HEK293T (cell line): ENCODE data around the gene RHOXF1.
"Not testable (repeated sequence)": the region's sequence is repeated elsewhere in the genome, so short reads cannot be mapped to it uniquely, and the experiment has no call there.

Experiments used
- ARNT ChIP-seq: fragments of 450-650 bp; IDR thresholded peaks from 2 replicates; pipeline ENCODE4 v1.6.1; 2017; ENCODE audit warnings: mild to moderate bottlenecking
- CTBP1 ChIP-seq: fragments of 450-650 bp; IDR thresholded peaks from 2 replicates; pipeline ENCODE4 v1.6.1; 2016; ENCODE audit warnings: borderline replicate concordance
- ELF4 ChIP-seq: fragments of 450-650 bp; IDR thresholded peaks from 2 replicates; pipeline ENCODE4 v1.6.1; 2017; ENCODE audit warnings: antibody characterized with exemption
- FOXK2 ChIP-seq: fragments of 450-650 bp; IDR thresholded peaks from 2 replicates; pipeline ENCODE4 v1.6.1; 2016; ENCODE audit warnings: mild to moderate bottlenecking
- FOXM1 ChIP-seq: fragments of 450-650 bp; IDR thresholded peaks from 2 replicates; pipeline ENCODE4 v1.6.1; 2017; ENCODE audit warnings: mild to moderate bottlenecking, borderline replicate concordance
- HDGF ChIP-seq: fragments of 450-650 bp; IDR thresholded peaks from 2 replicates; pipeline ENCODE4 v1.6.1; 2017; ENCODE audit warnings: antibody characterized with exemption, borderline replicate concordance
- LEF1 ChIP-seq: fragments of 450-650 bp; IDR thresholded peaks from 2 replicates; pipeline ENCODE4 v1.6.1; 2017; ENCODE audit warnings: mild to moderate bottlenecking, borderline replicate concordance
- PKNOX1 ChIP-seq: fragments of 450-650 bp; IDR thresholded peaks from 2 replicates; pipeline ENCODE4 v1.6.1; 2016
- SUZ12 ChIP-seq: fragments of 450-650 bp; IDR thresholded peaks from 2 replicates; pipeline ENCODE4 v1.6.1; 2016; ENCODE audit warnings: mild to moderate bottlenecking
- TARDBP ChIP-seq: fragments of 450-650 bp; IDR thresholded peaks from 2 replicates; pipeline ENCODE4 v1.6.1; 2016
- ZNF384 ChIP-seq: fragments of 450-650 bp; IDR thresholded peaks from 2 replicates; pipeline ENCODE4 v1.6.1; 2016

DNA sequence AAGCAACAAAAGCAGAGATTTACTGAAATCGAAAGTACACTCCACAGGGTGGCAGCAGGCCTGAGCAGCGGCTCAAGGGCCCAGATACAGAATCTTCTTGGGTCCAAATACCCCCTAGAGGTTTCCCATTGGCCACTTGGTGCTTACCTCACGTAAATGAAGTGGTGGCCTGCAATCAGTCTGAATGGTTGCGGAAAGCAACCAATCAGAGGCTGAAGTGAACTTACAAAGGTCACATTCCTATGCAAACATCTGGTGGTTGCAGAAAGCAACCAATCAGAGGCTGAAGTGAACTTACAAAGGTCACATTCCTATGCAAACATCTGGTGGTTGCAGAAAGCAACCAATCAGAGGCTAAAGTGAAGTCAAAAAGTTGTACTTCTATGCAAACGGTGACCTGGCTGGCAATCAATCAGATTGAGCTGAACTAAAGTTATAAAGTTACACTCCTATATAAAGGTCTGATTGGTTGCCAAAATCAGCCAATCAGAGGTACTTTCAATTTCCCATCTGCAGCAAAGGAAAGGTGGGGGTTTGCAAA is 12.7 kb upstream of the RHOXF1 start:
- TF ChIP-seq ARNT, FOXM1, TARDBP, ELF4, PKNOX1, CTBP1, FOXK2, HDGF, SUZ12, ZNF384, LEF1: not testable (repeated sequence)
